ENCODE measurements around the gene VPS72. TPM values are rescaled to one million over a fixed set of nuclear protein-coding genes. Genes with fewer than 3 reads are reported as not detected.

VPS72 gene
- total and polyA plus RNA-seq, 10 of the 15 experiments (the other 5 are each of a cell fraction or from before 2014, with no cell fraction given) = 6.7 to 77.8 (median 58.1) TPM

GRCh38 chr1:151198254-151199127, 8.5 kb upstream of the VPS72 start, which contains the start of gene PIP5K1A (continued):
- TF ChIP-seq SKIL (IDR thresholded peaks at IDR 0.05; ENCODE audit: low read depth, poor library complexity, severe bottlenecking) (no peak), ATF3 (IDR thresholded peaks at IDR 0.05; ENCODE audit: borderline replicate concordance, extremely low read depth, low read depth, low read length) (peak; percentile 90), USF2 (IDR thresholded peaks at IDR 0.05; ENCODE audit: borderline replicate concordance, low read depth, low read length) (peak; percentile 97), SP1 (IDR thresholded peaks at IDR 0.05; ENCODE audit: low read depth, low read length) (peak; percentile 52), PKNOX1 (IDR thresholded peaks at IDR 0.05) (no peak; the same call in 1 of the 2 replicates), CHD4 (IDR thresholded peaks at IDR 0.05) (no peak), IRF5 (IDR thresholded peaks at IDR 0.05; ENCODE audit: borderline replicate concordance) (no peak), HCFC1 (IDR thresholded peaks at IDR 0.05; ENCODE audit: low read length) (no peak), HDAC6 (IDR thresholded peaks at IDR 0.05; ENCODE audit: unreplicated experiment) (no peak), PRDM15 (CRISPR knock-in tag; IDR thresholded peaks at IDR 0.05) (no peak), SMAD5 (IDR thresholded peaks at IDR 0.05; ENCODE audit: low read depth) (no peak; the same call in 1 of the 2 replicates), TCF3 (IDR thresholded peaks at IDR 0.05; ENCODE audit: borderline replicate concordance, insufficient read depth, low read depth, low read length) (no peak), CBX3 (IDR thresholded peaks at IDR 0.05; ENCODE audit: borderline replicate concordance, low read depth) (no peak), SMAD1 (IDR thresholded peaks at IDR 0.05; ENCODE audit: low read depth, partially characterized antibody) (no peak), STAT1 (conservative IDR thresholded peaks at IDR 0.05) (no peak)
